Measurements from ENCODE around the gene PFDN1.

Gene PFDN1

GRCh38 chr5:140341591-140341990 lies 38.7 kb upstream of the PFDN1 start:
- no peak overlapping the region for H3K27ac ChIP-seq
- no peak for TF ChIP-seq CTCF (conservative IDR thresholded peaks at IDR 0.05; ENCODE audit: low read depth)
- ChIA-PET POLR2A (ENCODE audit: low non-redundant PET) (no interaction called here), CTCF (interaction anchor here (0.6 to 1.4 kb wide), 3 partner anchors 10 to 97 kb away, joined by 4 to 9 read pairs (median 4); no protein-coding TSS in a partner anchor)
- DNase-seq (ENCODE audit: low spot score), result no peak

DNA sequence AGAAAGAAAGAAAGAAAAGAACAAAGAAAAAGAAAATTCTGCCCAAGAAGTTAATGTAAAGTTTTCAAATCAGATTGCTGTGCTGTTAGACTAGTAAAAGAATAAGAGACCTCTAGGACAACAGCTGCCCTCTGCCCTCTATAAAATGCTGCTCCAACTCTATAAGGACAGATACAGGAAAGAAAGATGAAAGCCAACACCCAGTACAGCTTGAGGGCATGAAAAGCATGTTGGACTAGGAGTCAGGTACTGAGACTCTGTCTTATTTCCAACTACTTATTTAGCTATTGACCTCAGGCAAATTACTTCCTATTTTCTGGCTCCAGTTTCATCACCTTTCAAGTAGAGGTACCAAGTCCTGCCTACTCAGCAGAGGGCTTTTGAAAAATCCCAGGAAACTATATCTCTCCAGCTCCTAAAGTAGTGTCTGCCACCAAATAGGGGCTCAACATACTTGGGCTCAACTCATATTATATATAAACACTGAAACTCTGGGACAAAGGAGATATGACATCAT lies 37.8 kb upstream of the PFDN1 start:
- POLR2A ChIA-PET (ENCODE audit: low non-redundant PET), result interaction anchor here (0.6 kb wide), 1 partner anchor 788 kb away, joined by 7 read pairs; no protein-coding TSS in a partner anchor
- TF ChIP-seq CTCF (conservative IDR thresholded peaks at IDR 0.05; ENCODE audit: low read depth), result no peak
- DNase-seq (ENCODE audit: low spot score), result no peak
- CTCF ChIA-PET, result interaction anchor here (1.4 kb wide), 1 partner anchor 96 kb away, joined by 9 read pairs; no protein-coding TSS in a partner anchor
- H3K27ac ChIP-seq, result no peak overlapping the region

- ChIA-PET CTCF (interaction anchor here (0.7 kb wide), 1 partner anchor 124 kb away, joined by 3 read pairs; no protein-coding TSS in a partner anchor), POLR2A (ENCODE audit: low non-redundant PET) (no interaction called here)
- DNase-seq (ENCODE audit: low spot score), result no peak
- no peak overlapping the region for H3K27ac ChIP-seq
- no peak for TF ChIP-seq CTCF (conservative IDR thresholded peaks at IDR 0.05; ENCODE audit: low read depth)
Observed at GRCh38 chr5:140339636-140340035, 36.7 kb upstream of the PFDN1 start.

- POLR2A ChIA-PET (ENCODE audit: low non-redundant PET), result no interaction called here
- no peak for TF ChIP-seq CTCF (conservative IDR thresholded peaks at IDR 0.05; ENCODE audit: low read depth)
- no peak for DNase-seq (ENCODE audit: low spot score)
- no peak overlapping the region for H3K27ac ChIP-seq
- CTCF ChIA-PET, result interaction anchor here (0.6 kb wide), 1 partner anchor 19 kb away, joined by 5 read pairs; no protein-coding TSS in a partner anchor
Observed at GRCh38 chr5:140338908-140339307, 36.0 kb upstream of the PFDN1 start.

GRCh38 chr5:140338336-140338735 lies 35.4 kb upstream of the PFDN1 start:
- H3K27ac ChIP-seq, result no peak overlapping the region
- TF ChIP-seq CTCF (conservative IDR thresholded peaks at IDR 0.05; ENCODE audit: low read depth), result no peak
- ChIA-PET CTCF (interaction anchor here (0.6 to 0.8 kb wide), 2 partner anchors 20 to 25 kb away, joined by 5 read pairs; no protein-coding TSS in a partner anchor), POLR2A (ENCODE audit: low non-redundant PET) (no interaction called here)
- DNase-seq (ENCODE audit: low spot score), result peak; percentile 27

GRCh38 chr5:140337880-140338279 lies 35.0 kb upstream of the PFDN1 start:
- ChIA-PET POLR2A (ENCODE audit: low non-redundant PET) (no interaction called here), CTCF (interaction anchor here (0.8 kb wide), 1 partner anchor 25 kb away, joined by 5 read pairs; no protein-coding TSS in a partner anchor)
- no peak overlapping the region for H3K27ac ChIP-seq
- TF ChIP-seq CTCF (conservative IDR thresholded peaks at IDR 0.05; ENCODE audit: low read depth), result no peak
- DNase-seq (ENCODE audit: low spot score), result no peak
